T-helper 9 cell (primary cell): ENCODE measurements around the gene SARDH.
A peak's percentile ranks its signal among the peaks of the same experiment; 100 is the strongest.

Experiments used
- DNase-seq: peaks from one replicate; pipeline ENCODE4 v3.0.0-alpha.2; 2020

Gene SARDH

GRCh38 chr9:133733421-133733795 lies 4.7 kb downstream of the SARDH start:
- no peak for DNase-seq

- no peak for DNase-seq
These were observed 5.3 kb downstream of the SARDH start for GRCh38 chr9:133732639-133733408.

- no peak for DNase-seq
These were observed 6.1 kb downstream of the SARDH start for GRCh38 chr9:133731876-133732638.

- no peak for DNase-seq
These were observed 7.0 kb downstream of the SARDH start for GRCh38 chr9:133730994-133731715.

- DNase-seq = no peak
These were observed 8.4 kb downstream of the SARDH start for GRCh38 chr9:133729617-133730281.

- no peak for DNase-seq
These were observed 9.1 kb downstream of the SARDH start for GRCh38 chr9:133728856-133729616.

- no peak for DNase-seq
These were observed 10.2 kb downstream of the SARDH start for GRCh38 chr9:133727876-133728441.

GRCh38 chr9:133727277-133727875 lies 10.8 kb downstream of the SARDH start:
- no peak for DNase-seq

- DNase-seq = peak; percentile 59
These were observed 11.5 kb downstream of the SARDH start for GRCh38 chr9:133726401-133727276.

GRCh38 chr9:133725886-133726285 lies 12.3 kb downstream of the SARDH start:
- no peak for DNase-seq

- no peak for DNase-seq
These were observed 19.4 kb downstream of the SARDH start for GRCh38 chr9:133718563-133719315.

- no peak for DNase-seq
These were observed 20.8 kb downstream of the SARDH start for GRCh38 chr9:133717113-133718031.

GRCh38 chr9:133716564-133717112 lies 21.5 kb downstream of the SARDH start:
- no peak for DNase-seq

- DNase-seq = no peak
These were observed 22.1 kb downstream of the SARDH start for GRCh38 chr9:133715866-133716563.

GRCh38 chr9:133715295-133715865 lies 22.8 kb downstream of the SARDH start:
- DNase-seq = no peak

GRCh38 chr9:133714606-133715294 lies 23.4 kb downstream of the SARDH start:
- no peak for DNase-seq
